ENCODE data around the gene MCTP1.

Gene MCTP1

DNA sequence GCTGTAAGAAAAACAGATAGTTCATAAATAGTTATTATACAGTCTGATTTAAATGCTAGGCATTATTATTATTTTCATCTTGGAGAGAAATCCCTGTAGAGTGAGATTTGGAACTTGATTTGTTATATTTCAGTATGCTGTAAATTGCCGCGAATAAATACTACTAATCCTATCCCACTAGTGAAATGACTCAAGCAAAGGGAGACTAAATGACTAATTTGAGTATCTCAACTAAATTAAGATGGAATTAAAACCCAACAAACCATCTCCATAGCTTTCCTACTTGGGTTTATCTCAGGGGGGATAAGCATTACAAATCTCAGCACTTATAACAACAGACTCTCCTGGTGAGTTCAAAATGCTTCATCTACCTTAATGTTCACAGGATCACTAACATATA is 206.0 kb downstream of the MCTP1 start:
- no peak for FAIRE-seq
- no peak for DNase-seq (ENCODE audit: low spot score)

DNA sequence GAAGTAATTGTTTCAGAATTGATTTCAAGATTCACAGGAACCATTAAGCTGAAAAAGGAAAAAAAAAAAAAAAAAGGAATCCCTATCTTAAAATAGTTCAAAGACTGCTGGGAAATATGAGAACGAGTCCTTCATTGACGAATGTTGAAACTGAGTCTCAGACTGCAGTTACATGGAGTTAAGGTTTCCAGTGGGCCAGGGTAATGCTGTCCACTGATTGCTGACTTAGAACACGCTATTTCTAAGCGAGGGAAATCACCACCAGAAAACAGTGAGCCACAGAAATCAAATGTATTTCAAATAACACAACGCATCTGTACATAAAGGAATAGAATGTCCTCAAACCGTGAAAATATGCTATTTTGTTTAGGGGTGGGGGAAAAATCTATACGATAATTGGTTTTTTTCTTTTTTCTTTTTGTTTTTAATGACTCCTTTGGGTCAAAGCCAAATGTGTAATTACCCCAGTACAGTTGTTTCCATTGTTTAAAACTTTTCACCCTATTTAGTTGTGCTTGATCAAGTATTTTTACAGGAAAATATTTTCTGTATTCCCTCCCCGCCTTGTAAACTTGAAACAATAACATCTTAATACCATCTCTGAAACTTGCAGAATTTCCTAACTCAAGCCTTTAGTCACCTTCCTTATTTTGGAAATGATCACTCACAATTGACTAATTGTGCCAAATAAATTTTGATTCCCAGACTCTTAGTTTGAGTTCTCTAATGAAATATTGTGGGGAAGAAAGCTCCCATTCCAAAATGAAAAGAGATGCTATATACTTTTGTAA is 208.3 kb downstream of the MCTP1 start:
- FAIRE-seq, result no peak

DNA sequence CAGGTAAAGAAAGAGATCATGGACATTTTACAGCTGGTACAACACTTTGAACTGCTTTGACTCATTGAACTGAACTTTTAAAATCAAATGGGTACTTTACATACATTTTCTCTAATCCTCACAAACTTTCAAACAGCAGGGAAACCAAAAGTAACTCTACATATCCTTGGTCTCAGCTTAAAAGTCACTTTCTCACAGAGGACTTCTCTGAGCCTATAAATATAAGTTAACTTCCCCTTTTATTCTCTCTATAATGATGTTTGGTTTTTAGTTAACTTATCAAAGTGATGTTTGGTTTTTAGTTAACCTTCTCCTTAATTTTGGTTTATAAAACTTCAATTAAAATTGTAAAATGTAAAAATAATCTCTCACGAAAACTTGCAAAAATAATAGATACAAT is 209.8 kb downstream of the MCTP1 start:
- DNase-seq (ENCODE audit: low spot score) (no peak), FAIRE-seq (no peak)

More for the DNA sequence above, 208.3 kb downstream of the MCTP1 start:
- no peak for DNase-seq (ENCODE audit: low spot score)

DNA sequence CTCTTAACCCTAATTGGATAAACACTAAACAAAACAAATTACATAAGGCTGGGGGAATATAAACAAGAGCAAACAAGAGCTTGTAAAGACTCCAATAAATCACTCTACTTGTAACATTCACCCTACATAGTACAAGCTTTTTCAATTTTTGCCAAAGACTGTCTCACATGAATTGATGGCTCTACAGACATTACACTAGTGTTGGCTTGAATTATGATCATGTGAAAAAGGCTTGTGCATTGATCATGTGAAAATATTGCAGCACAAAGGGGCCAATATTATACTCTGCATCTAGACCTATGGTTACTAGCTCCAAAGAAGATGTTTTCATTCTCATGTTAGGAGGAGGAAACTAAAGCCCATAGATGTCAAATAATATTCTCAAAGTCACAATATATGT is 212.6 kb downstream of the MCTP1 start:
- no peak for DNase-seq (ENCODE audit: low spot score)
- no peak for FAIRE-seq

DNA sequence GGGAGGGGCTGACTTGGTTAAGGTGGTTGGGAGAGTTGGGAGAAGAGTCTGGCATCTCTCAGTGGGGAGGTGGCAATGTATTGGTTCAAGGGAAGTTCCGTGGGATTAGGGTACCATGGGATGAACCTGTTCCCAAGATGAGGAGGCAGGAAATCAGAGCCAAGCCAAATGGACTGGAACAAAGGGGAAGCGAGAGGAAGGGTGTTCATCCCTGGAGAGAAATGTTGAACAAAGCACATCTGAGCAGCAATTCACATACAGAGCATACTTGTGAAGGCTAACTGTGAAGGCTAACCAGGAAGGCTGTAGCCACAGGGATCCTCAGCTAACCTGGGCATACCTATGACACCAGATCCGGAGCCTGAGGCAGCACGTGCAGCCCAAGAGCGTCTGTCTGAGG is 214.0 kb downstream of the MCTP1 start:
- DNase-seq (ENCODE audit: low spot score), result no peak
- FAIRE-seq, result no peak

DNA sequence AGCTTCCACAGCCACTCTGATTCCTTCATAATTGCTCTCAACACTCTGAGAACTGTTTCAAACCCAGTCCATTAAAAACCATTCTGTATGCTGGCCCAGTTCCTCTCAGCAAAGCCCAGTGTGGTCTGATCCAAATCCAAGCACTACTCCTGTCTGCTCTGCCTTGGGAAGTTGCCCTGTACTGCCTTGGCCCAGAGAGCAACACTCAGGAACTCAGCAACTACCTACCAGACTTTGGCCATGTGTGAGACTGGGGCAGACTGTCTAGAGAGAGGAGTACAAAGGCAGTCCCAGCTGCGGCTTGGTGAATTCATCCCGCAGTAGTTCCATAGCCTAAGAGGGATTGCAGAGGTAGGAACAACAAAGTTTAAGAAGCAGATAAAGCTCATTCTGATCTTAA is 214.4 kb downstream of the MCTP1 start:
- DNase-seq (ENCODE audit: low spot score) (no peak), FAIRE-seq (no peak)

DNA sequence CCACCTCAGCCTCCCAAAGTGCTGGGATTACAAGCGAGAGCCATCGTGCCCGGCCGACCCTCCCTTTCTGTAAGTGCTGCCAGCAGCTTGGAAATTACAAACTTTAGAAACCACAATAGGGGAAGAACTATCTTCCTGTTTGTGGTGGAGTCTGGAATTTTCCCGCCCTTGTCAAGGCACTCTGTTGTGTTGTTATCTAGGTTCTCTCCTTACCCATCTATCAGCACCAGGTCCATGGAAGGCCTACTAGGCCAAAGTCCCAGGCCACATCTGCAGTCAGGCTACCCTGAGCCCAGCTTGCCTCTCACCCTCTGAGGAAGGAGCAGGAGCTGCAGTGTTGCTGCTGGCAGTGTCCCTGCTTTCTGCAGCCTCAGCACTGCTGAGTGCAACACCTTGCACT is 214.9 kb downstream of the MCTP1 start:
- FAIRE-seq, result no peak

DNA sequence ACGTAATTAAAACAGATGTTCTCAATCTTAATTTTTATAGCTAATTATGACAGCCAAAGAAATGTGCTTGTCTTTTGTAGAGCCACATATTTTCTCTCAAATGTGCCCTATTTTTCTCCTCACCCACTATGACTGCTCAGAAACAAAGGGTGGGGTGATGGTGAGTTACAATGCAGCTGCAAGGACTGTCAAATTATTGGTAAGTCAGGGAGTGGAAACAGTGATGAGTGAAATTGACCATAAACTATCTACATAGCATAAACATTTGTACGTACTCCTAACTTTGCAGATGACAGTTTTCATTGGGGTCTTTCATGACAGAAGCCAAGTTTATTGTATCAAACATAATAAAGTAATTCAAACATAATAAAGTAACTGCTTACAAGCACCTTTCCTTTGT is 215.9 kb downstream of the MCTP1 start:
- FAIRE-seq, result no peak

More for the DNA sequence above, 214.9 kb downstream of the MCTP1 start:
- no peak for DNase-seq (ENCODE audit: low spot score)

DNA sequence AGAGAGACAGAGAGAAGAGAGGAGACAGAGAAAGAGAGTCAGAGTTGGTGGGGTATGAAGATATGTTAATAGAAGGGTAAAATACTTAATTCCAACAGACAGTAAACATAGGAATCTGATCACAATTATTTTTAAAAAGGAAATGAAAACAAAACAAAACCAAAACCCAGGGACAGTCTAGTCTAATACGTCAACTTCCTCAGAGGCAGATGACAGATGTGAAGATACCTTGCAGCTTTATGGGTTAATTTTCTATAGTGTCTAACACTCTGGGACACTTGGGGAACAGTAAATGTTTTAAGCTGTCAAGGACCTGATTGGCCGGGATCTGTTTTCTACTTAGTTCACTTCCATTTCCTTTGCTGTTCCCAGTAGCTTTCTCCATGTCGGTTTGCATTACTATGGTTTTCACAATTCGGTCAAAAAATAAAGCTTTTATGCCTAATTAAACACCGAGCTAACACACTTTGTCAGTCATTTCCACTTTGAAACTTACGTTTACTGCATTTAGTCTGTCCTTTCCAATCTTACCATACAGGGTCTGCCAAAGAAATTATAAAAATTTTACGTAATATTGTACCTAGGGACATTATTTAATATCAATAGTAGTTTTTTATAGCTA is 216.5 kb downstream of the MCTP1 start:
- FAIRE-seq, result no peak

More for the DNA sequence above, 215.9 kb downstream of the MCTP1 start:
- DNase-seq (ENCODE audit: low spot score), result no peak

DNA sequence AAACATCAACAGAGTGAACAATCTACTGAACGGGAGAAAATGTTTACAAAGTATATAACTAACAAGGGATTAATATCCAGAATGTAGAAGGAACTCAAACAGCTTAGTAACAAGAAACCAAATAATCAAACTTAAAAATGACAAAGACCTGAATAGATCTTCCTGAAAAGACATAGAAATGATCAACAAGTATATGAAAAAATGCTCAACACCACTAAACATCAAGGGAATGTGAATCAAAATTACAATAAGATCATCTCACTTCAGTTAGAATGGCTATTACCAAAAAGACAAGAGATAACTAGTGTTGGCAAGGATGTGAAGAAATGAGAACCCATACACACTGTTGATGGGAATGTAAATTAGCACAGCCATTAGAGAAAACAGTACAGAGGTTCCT is 218.8 kb downstream of the MCTP1 start:
- FAIRE-seq (no peak), DNase-seq (ENCODE audit: low spot score) (no peak)

More for the DNA sequence above, 216.5 kb downstream of the MCTP1 start:
- no peak for DNase-seq (ENCODE audit: low spot score)

DNA sequence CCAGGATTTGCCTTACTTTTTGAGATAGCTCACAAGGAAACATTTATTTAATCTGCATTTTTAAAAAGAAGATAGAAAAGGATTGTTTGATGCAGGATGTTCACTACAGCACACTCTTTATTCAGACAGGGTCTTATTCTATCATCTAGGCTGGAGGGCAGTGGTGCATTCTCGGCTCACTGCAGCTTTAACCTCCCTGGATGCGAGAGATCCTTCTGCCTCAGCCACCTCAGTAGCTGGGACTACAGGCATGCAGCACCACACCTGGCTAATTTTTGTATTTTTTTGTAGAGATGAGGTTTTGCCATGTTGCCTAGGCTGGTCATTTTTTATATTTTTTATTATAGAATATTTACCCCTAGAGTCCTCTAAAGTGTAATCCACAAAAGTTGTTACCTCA is 221.4 kb downstream of the MCTP1 start:
- no peak for FAIRE-seq
- DNase-seq (ENCODE audit: low spot score), result no peak

DNA sequence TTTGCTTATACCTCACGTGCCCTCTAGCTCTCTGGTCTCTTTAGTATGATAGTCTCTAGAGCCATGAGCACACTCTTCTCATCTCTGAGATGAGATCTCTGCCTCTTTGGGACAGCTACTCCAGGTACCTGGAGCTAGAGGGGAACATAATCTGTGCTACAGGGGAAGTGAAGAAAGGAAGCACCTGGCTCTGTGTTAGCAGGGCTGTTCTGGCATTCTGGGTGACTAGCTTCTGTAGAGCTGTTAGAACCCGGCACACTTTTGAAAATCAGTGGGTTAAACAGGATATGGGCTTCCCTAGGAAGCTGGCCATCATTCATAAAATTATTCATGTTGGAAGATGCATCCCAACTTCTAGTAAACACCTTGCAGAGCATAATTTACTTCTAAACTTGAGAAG is 224.8 kb downstream of the MCTP1 start:
- FAIRE-seq (no peak), DNase-seq (ENCODE audit: low spot score) (no peak)

DNA sequence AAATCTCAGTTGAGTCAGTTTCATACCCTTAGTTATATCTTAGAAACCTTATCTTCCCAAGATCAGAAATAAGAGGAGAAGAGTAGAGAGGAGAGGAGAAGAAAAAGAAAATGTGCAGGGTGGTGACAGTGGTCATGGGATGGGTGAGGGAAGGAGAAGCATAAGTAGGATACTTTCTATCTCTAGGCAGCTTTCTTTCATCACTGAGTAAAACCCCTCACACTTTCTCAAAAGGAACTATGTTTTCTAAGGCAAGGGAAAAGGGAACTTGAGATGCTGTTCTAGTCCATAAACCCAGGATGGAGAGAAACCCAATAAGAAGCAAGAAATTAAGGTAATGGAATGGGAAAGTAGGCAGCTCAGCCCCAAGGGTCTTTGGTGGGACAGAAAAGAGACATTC is 225.3 kb downstream of the MCTP1 start:
- FAIRE-seq (no peak), DNase-seq (ENCODE audit: low spot score) (no peak)

DNA sequence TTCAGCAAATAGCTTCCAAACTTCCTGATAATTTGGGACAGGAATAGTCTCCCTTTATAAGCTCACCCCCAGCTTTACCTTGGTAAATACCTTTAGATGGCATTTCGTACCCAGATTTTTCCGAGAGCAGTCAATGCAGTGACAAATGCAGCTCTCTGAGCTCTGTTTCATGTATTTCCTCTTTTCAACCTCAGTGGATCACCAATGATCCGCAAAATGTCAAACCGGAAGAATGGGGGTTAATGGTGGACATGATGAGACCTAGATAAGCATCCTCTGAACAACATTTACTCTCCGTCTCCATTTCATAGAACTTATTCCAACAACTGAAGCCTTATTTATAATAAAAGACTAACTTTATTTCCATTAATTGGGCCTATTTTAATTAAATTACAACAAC is 227.3 kb downstream of the MCTP1 start:
- no peak for DNase-seq (ENCODE audit: low spot score)
- no peak for FAIRE-seq

DNA sequence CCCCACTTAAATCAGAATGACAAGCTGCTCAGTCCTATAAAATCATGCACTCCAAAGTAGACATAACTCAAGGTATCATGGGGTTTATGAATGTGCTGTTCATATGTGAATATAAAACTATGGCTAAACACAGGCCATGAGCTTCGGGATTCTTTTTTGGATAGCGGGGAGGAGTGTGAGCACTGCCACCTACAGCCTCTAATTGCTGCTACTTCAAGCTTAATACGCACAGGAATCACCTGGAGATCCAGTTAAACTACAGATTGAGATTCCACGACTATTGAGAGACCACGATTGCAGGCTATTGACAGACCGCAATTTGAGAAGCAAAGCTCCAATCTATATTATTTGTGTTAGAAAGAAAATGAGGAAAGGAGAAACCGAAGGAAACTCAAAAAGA is 231.6 kb downstream of the MCTP1 start:
- no peak for FAIRE-seq
- DNase-seq (ENCODE audit: low spot score), result no peak

DNA sequence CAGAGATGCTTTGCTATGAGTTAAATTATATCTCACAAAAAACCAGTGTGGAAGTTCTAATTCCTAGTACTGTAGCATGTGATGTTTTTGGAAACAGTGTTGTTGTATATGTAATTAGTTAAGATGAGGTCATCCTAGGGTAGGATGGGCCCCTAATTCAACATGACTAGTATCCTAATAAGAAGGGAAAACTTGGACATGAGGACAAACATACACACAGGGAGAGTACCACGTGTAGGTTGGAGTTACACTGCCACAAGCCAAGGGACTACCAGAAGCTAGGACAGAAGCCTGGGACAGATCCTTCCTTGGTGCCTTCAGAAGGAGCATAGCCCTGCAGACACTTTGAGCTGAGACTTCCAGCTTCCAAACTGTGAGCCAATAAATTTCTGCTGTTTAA is 234.2 kb downstream of the MCTP1 start:
- DNase-seq (ENCODE audit: low spot score), result no peak
- no peak for FAIRE-seq

DNA sequence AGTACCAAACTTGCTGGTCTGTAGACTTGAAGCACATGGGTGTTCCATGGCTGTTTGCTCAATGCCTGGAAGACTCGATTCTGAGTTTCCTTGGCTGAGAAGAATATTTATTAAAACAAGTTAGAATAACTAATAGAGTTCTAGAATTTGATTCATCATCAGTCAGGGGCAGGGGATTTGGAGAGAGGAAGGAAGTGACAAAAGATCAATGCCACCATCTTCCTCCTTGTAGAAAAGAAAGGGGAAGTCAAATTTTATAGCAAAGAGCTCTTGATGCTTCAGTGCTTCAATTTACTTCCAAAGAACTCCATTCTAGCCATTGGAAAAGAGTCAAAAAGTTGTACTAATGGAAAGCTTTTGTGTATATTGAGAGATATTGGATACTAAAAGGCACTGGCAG is 236.3 kb downstream of the MCTP1 start:
- FAIRE-seq, result no peak
- DNase-seq (ENCODE audit: low spot score), result no peak

DNA sequence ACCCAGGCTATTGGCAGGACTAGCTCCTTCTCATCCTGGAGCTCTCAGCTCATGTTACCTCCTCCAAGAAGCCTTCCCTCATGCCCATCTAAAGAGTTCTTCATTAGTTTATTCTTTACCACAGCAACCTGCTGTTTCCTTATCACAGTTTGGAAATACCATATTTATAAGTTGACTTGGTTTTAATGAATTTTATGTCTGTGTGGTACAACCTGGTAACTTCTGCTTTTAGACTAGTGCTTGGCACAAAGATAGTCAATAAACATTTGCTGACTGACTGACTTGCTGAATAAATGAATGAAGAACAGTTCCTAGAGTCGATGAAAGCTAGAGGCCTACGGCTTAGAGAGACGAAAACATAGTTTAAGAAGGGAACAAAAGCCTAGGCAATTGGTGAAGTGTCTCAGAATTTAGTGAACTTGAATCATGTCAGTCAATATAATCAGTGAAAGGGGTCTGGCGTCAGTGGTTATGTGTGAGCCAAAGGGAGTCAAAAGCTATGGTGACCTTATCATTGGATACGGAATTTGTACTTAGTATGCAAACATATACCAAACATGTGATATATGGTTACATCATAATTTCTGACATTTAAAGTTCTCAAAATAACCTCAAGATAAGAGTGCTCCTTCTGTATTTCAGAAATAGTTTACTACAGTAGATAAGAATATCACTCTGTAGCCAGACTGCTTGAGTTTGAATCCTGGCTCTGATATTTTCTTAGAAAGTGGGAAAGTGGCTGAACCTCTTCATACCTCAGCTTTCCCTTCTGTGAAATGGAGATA is 239.5 kb downstream of the MCTP1 start:
- no peak for FAIRE-seq
- DNase-seq (ENCODE audit: low spot score), result no peak

DNA sequence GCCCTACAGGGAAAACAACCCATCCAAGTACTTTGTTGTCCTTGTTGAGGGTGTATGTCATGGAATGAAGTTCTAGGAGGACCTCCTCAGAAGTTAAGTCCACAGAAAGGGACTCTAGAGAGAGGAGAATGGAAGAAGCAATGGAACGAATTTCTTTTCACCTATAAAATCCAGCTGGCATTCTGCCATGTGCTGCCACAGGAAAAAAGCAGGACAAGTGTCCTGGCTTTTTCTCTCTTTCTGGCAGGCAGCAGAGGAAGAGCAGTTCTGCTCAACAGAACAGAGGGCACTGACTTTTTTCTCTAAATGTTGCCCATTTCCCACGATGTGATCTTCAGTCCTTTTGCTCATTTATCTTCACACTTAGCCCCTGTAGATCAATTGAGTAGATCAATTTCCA is 240.8 kb downstream of the MCTP1 start:
- DNase-seq (ENCODE audit: low spot score), result no peak

DNA sequence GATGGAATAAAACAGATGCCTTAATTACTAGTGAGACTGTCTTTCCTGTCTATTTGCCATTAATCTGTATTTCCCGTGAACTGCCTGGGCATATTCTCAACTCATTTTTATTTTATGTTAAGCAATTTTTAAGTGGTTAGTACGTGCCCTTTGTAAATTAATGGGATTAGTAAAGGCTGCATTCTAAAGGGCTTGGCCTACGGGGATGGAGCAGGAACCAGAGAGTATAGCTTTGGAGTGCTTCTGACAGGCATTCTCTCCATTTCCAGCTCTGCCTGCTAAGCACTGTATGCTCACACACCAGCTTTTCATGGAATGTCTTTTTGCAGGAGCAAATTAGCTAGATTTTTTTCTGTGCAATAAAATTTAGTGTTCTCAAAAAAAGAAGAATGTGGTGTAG is 241.2 kb downstream of the MCTP1 start:
- FAIRE-seq (no peak), DNase-seq (ENCODE audit: low spot score) (no peak)

More for the DNA sequence above, 240.8 kb downstream of the MCTP1 start:
- no peak for FAIRE-seq

DNA sequence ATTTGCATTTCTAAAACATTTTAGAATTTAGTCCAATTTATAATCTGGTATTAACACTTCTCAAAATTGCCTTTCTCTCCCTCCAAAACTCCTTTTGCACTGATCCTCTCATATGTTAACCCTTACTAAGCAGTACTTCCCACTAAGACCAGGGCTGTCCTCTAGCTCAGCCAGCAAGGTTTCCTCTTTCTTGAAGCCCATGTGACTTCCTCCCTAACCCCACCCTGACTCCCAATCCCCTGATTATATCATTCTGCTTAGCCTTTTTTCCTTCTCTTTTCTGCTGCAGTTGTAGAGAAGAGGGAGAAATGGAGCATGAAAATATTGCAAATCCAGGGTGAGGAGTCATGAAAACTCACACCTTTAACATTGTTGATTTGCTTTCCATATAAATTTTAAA is 241.7 kb downstream of the MCTP1 start:
- DNase-seq (ENCODE audit: low spot score) (no peak), FAIRE-seq (no peak)

DNA sequence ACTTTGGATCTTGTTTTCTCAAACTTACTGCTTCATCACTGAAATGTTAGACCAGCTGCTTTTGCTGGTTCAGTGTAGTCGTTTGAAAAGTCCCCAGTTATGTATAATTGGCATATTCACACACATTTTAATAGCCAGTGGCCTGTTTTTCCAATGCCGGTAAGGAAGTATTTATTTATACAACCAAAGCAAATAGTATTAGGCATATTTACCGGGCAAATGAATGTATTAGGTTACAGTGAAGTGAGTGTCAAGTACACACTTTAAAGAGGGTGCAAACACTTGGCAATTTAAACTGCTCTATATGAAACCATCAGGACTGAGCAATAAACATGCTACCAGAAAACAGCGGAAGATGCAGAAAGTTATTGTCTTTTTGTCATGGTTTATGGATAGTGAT is 242.9 kb downstream of the MCTP1 start:
- no peak for FAIRE-seq
- DNase-seq (ENCODE audit: low spot score), result no peak
